Endodermal cell (in vitro differentiated cells): ENCODE results near the gene NPAS3. TPM values are rescaled to one million over a fixed set of nuclear protein-coding genes. Genes with fewer than 3 reads are reported as not detected.

ENCODE experiments used
- DNase-seq: peaks from one replicate; pipeline ENCODE4 v3.0.0-alpha.2; 2017
- H3K27ac ChIP-seq: 2 replicates; pipeline ENCODE4 v1.5.1; 2013; ENCODE audit warnings: mild to moderate bottlenecking, low read depth, low read length, moderate library complexity
- H3K27me3 ChIP-seq: 2 replicates; pipeline ENCODE4 v1.6.1; 2013; ENCODE audit warnings: mild to moderate bottlenecking, low read length, moderate library complexity; ENCODE audit not compliant: insufficient read depth, control insufficient read depth, poor library complexity, severe bottlenecking
- H3K36me3 ChIP-seq: 2 replicates; pipeline ENCODE4 v1.7.0; 2013; ENCODE audit warnings: mild to moderate bottlenecking, low read length, moderate library complexity; ENCODE audit not compliant: control insufficient read depth, insufficient read depth
- H3K4me1 ChIP-seq: one replicate; pipeline ENCODE4 v1.7.0; 2013; ENCODE audit warnings: low read length; ENCODE audit not compliant: control insufficient read depth, insufficient read depth
- H3K4me3 ChIP-seq: 2 replicates; pipeline ENCODE4 v1.5.1; 2013; ENCODE audit warnings: mild to moderate bottlenecking, low read length, moderate library complexity
- H3K9ac ChIP-seq: 2 replicates; pipeline ENCODE4 v1.6.1; 2013; ENCODE audit warnings: mild to moderate bottlenecking, low read length, moderate library complexity; ENCODE audit not compliant: poor library complexity, severe bottlenecking; ENCODE audit errors: extremely low read depth
- H3K9me3 ChIP-seq: 2 replicates; pipeline ENCODE4 v1.6.1; 2013; ENCODE audit warnings: mild to moderate bottlenecking, low read length, moderate library complexity; ENCODE audit not compliant: control insufficient read depth
- H3K27ac Mint-ChIP-seq: 2 replicates; pipeline ENCODE4 v1.8.0; 2020; ENCODE audit warnings: mixed read lengths
- H3K27me3 Mint-ChIP-seq: 2 replicates; pipeline ENCODE4 v1.8.0; 2021; ENCODE audit warnings: mild to moderate bottlenecking, mixed read lengths; ENCODE audit not compliant: insufficient read depth
- H3K36me3 Mint-ChIP-seq: 2 replicates; pipeline ENCODE4 v1.8.0; 2020; ENCODE audit warnings: low read depth, mixed read lengths
- H3K4me1 Mint-ChIP-seq: 2 replicates; pipeline ENCODE4 v1.8.0; 2020; ENCODE audit warnings: mixed read lengths
- H3K4me3 Mint-ChIP-seq: 2 replicates; pipeline ENCODE4 v1.8.0; 2020; ENCODE audit warnings: mild to moderate bottlenecking, moderate library complexity, mixed read lengths
- H3K9me3 Mint-ChIP-seq: 2 replicates; pipeline ENCODE4 v1.8.0; 2020; ENCODE audit warnings: mild to moderate bottlenecking, mixed read lengths
- WGBS, 2 experiments: methylation state at CpG; one replicate each; pipeline versions ENCODE4 v1.1.5 to v1.1.7; 2013; ENCODE audit warnings: missing lambda C conversion rate in 2 of 2, mixed read lengths in 1 of 2; ENCODE audit not compliant: insufficient coverage in 1 of 2, insufficient read length in 1 of 2; 5-methylcytosine and 5-hydroxymethylcytosine counted together
- total RNA-seq, 2 donors: library from RNA; stranded (reverse); fragmentation: NEBNext Ultra II Directional in 1 of 2; extraction: Animal tissue kit (Norgen Biotek cat#: 25700) in 1 of 2; gene quantifications; 2 replicates in 1 of 2; 3 replicates in 1 of 2; pipeline ENCODE4 v1.2.1, GENCODE V29; 2021
- TF ChIP-seq, protein P1 (sequence below): fragments of 200-600 bp; sonication (generic); conservative IDR thresholded peaks from 2 replicates; pipeline ENCODE4 v1.5.0; 2021; ENCODE audit warnings: antibody characterized with exemption, mild to moderate bottlenecking

Gene NPAS3
- total RNA-seq, 2 donors from 2014 or later, result 1.4 to 1.6 TPM

DNA sequence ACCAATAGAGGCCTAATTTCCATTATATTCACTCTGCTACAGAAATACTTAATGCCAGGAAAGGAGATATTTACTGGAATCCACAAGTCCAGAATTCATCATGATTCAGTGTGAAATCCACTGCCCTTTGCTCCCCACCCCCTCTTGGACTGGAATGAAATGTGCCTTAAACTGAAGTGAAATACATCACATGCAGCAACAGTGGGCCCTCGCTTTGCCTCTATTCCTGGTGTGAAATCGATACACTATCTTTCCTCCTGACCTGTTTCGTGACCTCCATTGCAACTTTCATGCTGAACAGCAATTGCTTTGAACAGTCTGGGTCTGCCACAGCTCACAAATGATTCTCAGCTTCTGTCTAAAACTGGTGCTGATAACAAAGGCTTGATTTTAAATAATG is 100.6 kb downstream of the NPAS3 start:
- Histone ChIP-seq H3K4me3 (no peak overlapping the region), H3K27me3 (no peaks in the 10 kb centered on the region), H3K4me1 (no peaks in the 10 kb centered on the region), H3K9me3 (peaks cover 11% of the 10 kb centered on the region), H3K27ac (peak overlapping the region; percentile 55), H3K9ac (no peak overlapping the region), H3K36me3 (no peaks in the 10 kb centered on the region)
- DNase-seq, result no peak
- Mint-ChIP-seq H3K4me3 (no peak overlapping the region), H3K9me3 (peaks cover 14% of the 10 kb centered on the region), H3K27me3 (no peaks in the 10 kb centered on the region), H3K36me3 (peaks cover 2% of the 10 kb centered on the region), H3K27ac (no peak overlapping the region), H3K4me1 (peaks cover 2% of the 10 kb centered on the region)
- WGBS, 2 experiments, result 81% methylated on average over 3 of the region's 3 CpGs; no CpG with 5 or more reads in 1 of the 2 experiments
- TF ChIP-seq, protein P1, sequence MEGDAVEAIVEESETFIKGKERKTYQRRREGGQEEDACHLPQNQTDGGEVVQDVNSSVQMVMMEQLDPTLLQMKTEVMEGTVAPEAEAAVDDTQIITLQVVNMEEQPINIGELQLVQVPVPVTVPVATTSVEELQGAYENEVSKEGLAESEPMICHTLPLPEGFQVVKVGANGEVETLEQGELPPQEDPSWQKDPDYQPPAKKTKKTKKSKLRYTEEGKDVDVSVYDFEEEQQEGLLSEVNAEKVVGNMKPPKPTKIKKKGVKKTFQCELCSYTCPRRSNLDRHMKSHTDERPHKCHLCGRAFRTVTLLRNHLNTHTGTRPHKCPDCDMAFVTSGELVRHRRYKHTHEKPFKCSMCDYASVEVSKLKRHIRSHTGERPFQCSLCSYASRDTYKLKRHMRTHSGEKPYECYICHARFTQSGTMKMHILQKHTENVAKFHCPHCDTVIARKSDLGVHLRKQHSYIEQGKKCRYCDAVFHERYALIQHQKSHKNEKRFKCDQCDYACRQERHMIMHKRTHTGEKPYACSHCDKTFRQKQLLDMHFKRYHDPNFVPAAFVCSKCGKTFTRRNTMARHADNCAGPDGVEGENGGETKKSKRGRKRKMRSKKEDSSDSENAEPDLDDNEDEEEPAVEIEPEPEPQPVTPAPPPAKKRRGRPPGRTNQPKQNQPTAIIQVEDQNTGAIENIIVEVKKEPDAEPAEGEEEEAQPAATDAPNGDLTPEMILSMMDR, result no peak

DNA sequence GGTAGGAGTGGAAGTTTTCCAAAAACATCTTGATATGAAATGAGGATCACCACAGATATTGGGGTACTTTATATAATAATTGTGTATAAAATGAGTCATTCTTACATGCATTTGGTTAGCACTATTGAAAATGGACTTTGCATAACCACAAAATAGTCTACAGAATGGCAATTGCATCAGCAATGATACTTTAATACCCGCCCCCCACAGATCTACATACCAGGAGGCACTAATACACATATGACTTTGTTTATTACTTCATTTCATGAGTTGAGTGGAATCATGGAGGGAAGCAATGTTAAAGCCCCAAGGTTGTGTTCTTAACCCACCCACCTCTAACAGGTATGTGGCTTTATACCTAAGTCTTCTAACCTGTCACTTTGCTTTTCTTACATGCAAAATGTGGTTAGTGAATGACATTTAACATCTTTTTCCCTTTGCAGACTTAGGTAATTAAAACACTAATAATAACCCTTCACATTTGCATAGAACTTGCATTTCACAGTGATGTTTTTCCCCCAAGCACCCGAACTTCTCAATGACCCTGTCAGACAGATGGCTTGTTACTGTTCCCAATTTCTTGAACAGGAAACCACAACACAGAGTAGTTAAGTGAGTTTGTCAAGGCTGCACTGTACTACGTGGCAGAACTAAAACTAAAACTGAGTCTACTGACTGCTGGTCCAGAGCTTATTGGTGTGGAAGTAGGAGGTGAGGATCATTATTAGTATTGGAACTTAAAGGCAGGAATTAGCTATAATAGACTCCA is 101.9 kb downstream of the NPAS3 start:
- no peak overlapping the region for H3K27ac ChIP-seq
- WGBS, 2 experiments, result 90 to 100% methylated on average over 2 of the region's 3 CpGs

DNA sequence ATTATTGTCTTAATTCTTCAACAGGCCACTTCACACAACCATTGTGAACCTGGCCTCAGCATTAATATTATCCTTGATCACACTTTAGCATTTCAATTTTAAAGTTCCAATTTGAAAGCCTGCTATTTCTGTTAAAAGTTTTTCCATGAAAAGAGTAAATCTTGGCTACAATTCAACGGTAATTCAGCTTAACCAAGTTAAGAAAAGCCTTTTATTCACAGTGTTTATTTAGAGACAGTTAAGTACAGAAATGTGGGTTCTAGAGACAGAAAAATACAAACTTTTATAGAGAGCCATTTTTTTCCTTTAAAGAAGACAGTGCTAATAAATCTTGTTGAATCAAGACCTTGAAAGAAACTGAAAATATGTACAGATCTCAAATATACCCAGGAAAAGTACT is 103.9 kb downstream of the NPAS3 start:
- Mint-ChIP-seq H3K4me3 (no peak overlapping the region), H3K36me3 (peaks cover 2% of the 10 kb centered on the region), H3K9me3 (peaks cover 21% of the 10 kb centered on the region), H3K4me1 (peaks cover 2% of the 10 kb centered on the region), H3K27me3 (no peaks in the 10 kb centered on the region), H3K27ac (no peak overlapping the region)
- Histone ChIP-seq H3K36me3 (no peaks in the 10 kb centered on the region), H3K4me1 (no peaks in the 10 kb centered on the region), H3K4me3 (no peak overlapping the region), H3K27me3 (no peaks in the 10 kb centered on the region), H3K27ac (no peak overlapping the region), H3K9ac (no peak overlapping the region), H3K9me3 (peaks cover 11% of the 10 kb centered on the region)
- DNase-seq, result no peak
- TF ChIP-seq, protein P1, result no peak
- 89 to 100% methylated on average over 1 of the region's 1 CpG for WGBS, 2 experiments

More for the DNA sequence above, 101.9 kb downstream of the NPAS3 start:
- peaks cover 2% of the 10 kb centered on the region for H3K4me1 Mint-ChIP-seq
- H3K4me3 Mint-ChIP-seq, result no peak overlapping the region
- H3K36me3 Mint-ChIP-seq, result peaks cover 2% of the 10 kb centered on the region
- DNase-seq, result no peak
- Histone ChIP-seq H3K27me3 (no peaks in the 10 kb centered on the region), H3K4me1 (no peaks in the 10 kb centered on the region), H3K36me3 (no peaks in the 10 kb centered on the region), H3K9me3 (peaks cover 11% of the 10 kb centered on the region), H3K9ac (no peak overlapping the region), H3K4me3 (no peak overlapping the region)
- no peak overlapping the region for H3K27ac Mint-ChIP-seq
- TF ChIP-seq, protein P1, result no peak
- no peaks in the 10 kb centered on the region for H3K27me3 Mint-ChIP-seq
- peaks cover 21% of the 10 kb centered on the region for H3K9me3 Mint-ChIP-seq
